ENCODE measurements around the gene PSTK.

GRCh38 chr10:123016228-123016627 is 36.0 kb downstream of the PSTK start:
- TF ChIP-seq CTCF (optimal IDR thresholded peaks at IDR 0.05 in 1 of 3, IDR thresholded peaks at IDR 0.05 in 1 of 3, conservative IDR thresholded peaks at IDR 0.05 in 1 of 3; ENCODE audit: extremely low read depth in 1 of 3, insufficient read depth in 2 of 3, low read length in 3 of 3) (no peak), EZH2 (IDR thresholded peaks at IDR 0.05; ENCODE audit: low read length) (no peak)

Data from keratinocyte (primary cell).